GM18502 (cell line): ENCODE measurements around the gene ARHGEF11.

Experiments
- ATAC-seq: cut with Tn5 transposase; IDR thresholded peaks from one replicate; pipeline ENCODE4 v1.9.1; 2021; ENCODE audit warnings: mild to moderate bottlenecking; ENCODE audit not compliant: unreplicated experiment, poor library complexity

ARHGEF11 gene

GRCh38 chr1:157050836-157051235 lies 5.3 kb upstream of the ARHGEF11 start:
- ATAC-seq, result no peak

GRCh38 chr1:157047062-157047410 lies 1.5 kb upstream of the ARHGEF11 start:
- no peak for ATAC-seq

GRCh38 chr1:157044326-157044725 lies 1.2 kb downstream of the ARHGEF11 start:
- ATAC-seq, result no peak

- ATAC-seq, result no peak
These were observed 1.9 kb downstream of the ARHGEF11 start for GRCh38 chr1:157043685-157044084.

GRCh38 chr1:157042846-157043245 lies 2.7 kb downstream of the ARHGEF11 start:
- ATAC-seq, result no peak

GRCh38 chr1:157040802-157041201 lies 4.7 kb downstream of the ARHGEF11 start:
- ATAC-seq, result no peak

GRCh38 chr1:157035121-157035520 lies 10.4 kb downstream of the ARHGEF11 start:
- no peak for ATAC-seq

- ATAC-seq, result no peak
These were observed 11.3 kb downstream of the ARHGEF11 start for GRCh38 chr1:157034137-157034800.

- no peak for ATAC-seq
These were observed 12.1 kb downstream of the ARHGEF11 start for GRCh38 chr1:157033357-157033876.

- ATAC-seq, result no peak
These were observed 13.2 kb downstream of the ARHGEF11 start for GRCh38 chr1:157032303-157032702.

GRCh38 chr1:157030728-157031127 lies 14.8 kb downstream of the ARHGEF11 start:
- ATAC-seq, result no peak

GRCh38 chr1:157028674-157029073 lies 16.9 kb downstream of the ARHGEF11 start:
- no peak for ATAC-seq

GRCh38 chr1:157025856-157026255 lies 19.7 kb downstream of the ARHGEF11 start:
- no peak for ATAC-seq

GRCh38 chr1:157025385-157025784 lies 20.2 kb downstream of the ARHGEF11 start:
- ATAC-seq, result no peak

- no peak for ATAC-seq
These were observed 23.9 kb downstream of the ARHGEF11 start for GRCh38 chr1:157021688-157022087.

GRCh38 chr1:157019457-157019856 lies 26.1 kb downstream of the ARHGEF11 start:
- ATAC-seq, result no peak

- no peak for ATAC-seq
These were observed 33.7 kb downstream of the ARHGEF11 start for GRCh38 chr1:157011845-157012244.

GRCh38 chr1:157008502-157008901 lies 37.0 kb downstream of the ARHGEF11 start:
- ATAC-seq, result no peak

GRCh38 chr1:157007306-157007705 lies 38.2 kb downstream of the ARHGEF11 start:
- ATAC-seq, result no peak

GRCh38 chr1:157006676-157007075 lies 38.9 kb downstream of the ARHGEF11 start:
- ATAC-seq, result no peak

- ATAC-seq, result no peak
These were observed 39.6 kb downstream of the ARHGEF11 start for GRCh38 chr1:157005965-157006364.

- ATAC-seq, result no peak
These were observed 40.7 kb downstream of the ARHGEF11 start for GRCh38 chr1:157004806-157005205.
